GM10248 (cell line): Measurements from ENCODE around the gene IRGQ.
A peak's percentile ranks its signal among the peaks of the same experiment; 100 is the strongest.
"Not testable (repeated sequence)": the region's sequence is repeated elsewhere in the genome, so short reads cannot be mapped to it uniquely, and the experiment has no call there.

Experiments used
- CTCF ChIA-PET: fragments of 300-600 bp; sonication (Branson Sonifier 250); formaldehyde crosslinking; extraction: SDS; loops from one replicate; lab custom pipeline; 2021; ENCODE audit warnings: antibody characterized with exemption; lab: Yijun Ruan, JAX
- POLR2A ChIA-PET: fragments of 350-650 bp; sonication (Branson Sonifier 250); formaldehyde crosslinking; extraction: SDS; loops from one replicate; lab custom pipeline; 2020; ENCODE audit warnings: antibody characterized with exemption; lab: Yijun Ruan, JAX
- DNase-seq: peaks from one replicate; pipeline ENCODE4 v3.0.0; 2012; ENCODE audit errors: extremely low spot score
- CTCF ChIP-seq: IDR thresholded peaks from 2 replicates; pipeline ENCODE4 v1.5.1; 2012; ENCODE audit warnings: mild to moderate bottlenecking, low read depth; ENCODE audit errors: extremely low read depth, missing control alignments, control extremely low read depth

IRGQ gene

GRCh38 chr19:43639519-43640423, 43.8 kb upstream of the IRGQ start, which contains the start of gene CADM4:
Gene CADM4 (minus strand): TSS chr19:43639850. CDS start chr19:43639790, 60 bp downstream.
- POLR2A ChIA-PET = no interaction called here
- no peak for TF ChIP-seq CTCF
- CTCF ChIA-PET = no interaction called here
- DNase-seq = peak; percentile 79

GRCh38 chr19:43638995-43639518, 43.1 kb upstream of the IRGQ start:
- ChIA-PET CTCF (no interaction called here), POLR2A (no interaction called here)
- DNase-seq = no peak
- no peak for TF ChIP-seq CTCF

- ChIA-PET POLR2A (no interaction called here), CTCF (interaction anchor here (1.1 kb wide), 1 partner anchor 17 kb away, joined by 3 read pairs; no protein-coding TSS in a partner anchor)
- TF ChIP-seq CTCF = no peak
- DNase-seq = no peak
These were observed 42.5 kb upstream of the IRGQ start for GRCh38 chr19:43638214-43638994.

- DNase-seq = no peak
- TF ChIP-seq CTCF = no peak
- ChIA-PET POLR2A (no interaction called here), CTCF (no interaction called here)
These were observed 40.3 kb upstream of the IRGQ start for GRCh38 chr19:43636121-43636683.

- POLR2A ChIA-PET, DNase-seq: not testable (repeated sequence)
- CTCF ChIA-PET = interaction anchor here (1.1 kb wide), 1 partner anchor 110 kb away, joined by 3 read pairs; no protein-coding TSS in a partner anchor
These were observed 39.6 kb upstream of the IRGQ start for GRCh38 chr19:43635561-43635940.

- POLR2A ChIA-PET = no interaction called here
These were observed 39.1 kb upstream of the IRGQ start for GRCh38 chr19:43634872-43635560.

More at GRCh38 chr19:43634872-43635560, 39.1 kb upstream of the IRGQ start:
- CTCF ChIA-PET = interaction anchor here (1.1 to 1.4 kb wide), 2 partner anchors 17 to 110 kb away, joined by 3 to 4 read pairs; no protein-coding TSS in a partner anchor
- DNase-seq = no peak
- TF ChIP-seq CTCF = no peak
